Memory B cell (primary cell): ENCODE measurements around the gene GSC2.

Experiments used
- ATAC-seq: fragments of 150-1000 bp; cut with Tn5 transposase; 2 replicates; pipeline ENCODE4 v1.10.0; 2021; ENCODE audit warnings: low read depth, mild to moderate bottlenecking, moderate library complexity
- DNase-seq, 2 donors: peaks; one replicate each; pipeline ENCODE4 v3.0.0; 2022; ENCODE audit warnings: low spot score in 2 of 2
- H3K27ac Mint-ChIP-seq: one replicate; pipeline ENCODE4 v1.8.0; 2022; ENCODE audit warnings: mild to moderate bottlenecking, moderate library complexity, mixed read lengths
- H3K27me3 Mint-ChIP-seq: one replicate; pipeline ENCODE4 v1.8.0; 2022; ENCODE audit warnings: mixed read lengths
- H3K36me3 Mint-ChIP-seq: one replicate; pipeline ENCODE4 v1.8.0; 2022; ENCODE audit warnings: mild to moderate bottlenecking, mixed read lengths
- H3K4me1 Mint-ChIP-seq: one replicate; pipeline ENCODE4 v1.8.0; 2022; ENCODE audit warnings: mixed read lengths
- H3K4me3 Mint-ChIP-seq: one replicate; pipeline ENCODE4 v1.8.0; 2022; ENCODE audit warnings: mild to moderate bottlenecking, moderate library complexity, mixed read lengths
- H3K9me3 Mint-ChIP-seq: one replicate; pipeline ENCODE4 v1.8.0; 2022; ENCODE audit warnings: mixed read lengths

Gene GSC2

GRCh38 chr22:19128009-19128401, 22.1 kb downstream of the GSC2 start:
- Mint-ChIP-seq H3K27ac (no peak overlapping the region), H3K9me3 (no peaks in the 10 kb centered on the region), H3K27me3 (no peaks in the 10 kb centered on the region), H3K4me1 (peaks cover 3% of the 10 kb centered on the region), H3K4me3 (no peak overlapping the region), H3K36me3 (peaks cover 3% of the 10 kb centered on the region)
- DNase-seq, result no peak
- ATAC-seq, result no peak

- no peaks in the 10 kb centered on the region for H3K9me3 Mint-ChIP-seq
- peaks cover 5% of the 10 kb centered on the region for H3K4me1 Mint-ChIP-seq
- no peak overlapping the region for H3K27ac Mint-ChIP-seq
- ATAC-seq, result no peak
- H3K27me3 Mint-ChIP-seq, result no peaks in the 10 kb centered on the region
- H3K4me3 Mint-ChIP-seq, result no peak overlapping the region
- H3K36me3 Mint-ChIP-seq, result no peaks in the 10 kb centered on the region
- DNase-seq, result no peak
These were observed 22.6 kb downstream of the GSC2 start for GRCh38 chr22:19127329-19128008.

DNA sequence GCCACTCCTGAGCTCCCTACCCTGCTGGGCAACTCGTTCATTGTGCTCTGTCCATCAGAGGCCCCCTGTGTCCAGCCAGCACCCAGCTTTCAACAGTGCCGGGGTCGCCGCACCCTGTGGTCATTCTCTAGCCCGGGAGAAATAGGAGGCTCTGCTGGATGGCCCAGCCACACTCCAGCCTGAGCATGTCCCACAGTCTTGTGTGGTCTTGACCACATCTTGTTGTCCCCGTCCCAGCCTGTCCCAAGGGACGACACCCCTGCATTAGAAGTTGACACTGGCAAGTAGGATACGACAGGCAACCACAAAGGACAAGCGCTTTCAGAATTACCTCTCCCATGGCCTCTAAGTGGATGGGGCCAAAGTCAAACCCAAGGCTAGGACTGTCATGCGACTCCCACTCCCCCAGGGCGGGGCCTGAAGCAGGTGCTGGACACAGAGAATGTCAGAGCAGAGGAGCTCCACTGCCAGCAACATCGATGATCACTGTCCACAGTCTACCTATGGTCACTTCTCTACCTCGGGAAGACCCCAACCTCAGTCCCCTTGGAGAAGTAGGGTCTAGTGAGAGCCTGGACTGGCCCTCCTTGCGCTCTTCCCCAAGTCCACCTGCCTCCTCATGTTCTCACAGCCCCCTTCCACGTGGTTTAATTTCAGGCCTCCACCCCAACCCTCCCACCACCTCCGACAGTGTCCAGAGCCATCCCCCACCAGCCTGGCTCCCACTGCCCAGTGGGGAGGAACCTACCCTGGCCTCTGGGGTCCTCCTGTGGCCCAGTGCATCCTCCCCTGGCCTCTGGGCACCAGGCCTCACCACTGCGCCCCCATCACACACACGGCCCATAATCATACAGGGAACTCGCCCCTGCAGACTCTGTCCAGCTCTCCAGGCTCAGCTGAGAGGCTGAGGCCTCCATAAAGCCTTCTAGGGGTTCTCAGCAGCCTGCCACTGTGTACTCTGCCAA, 23.5 kb downstream of the GSC2 start:
- Mint-ChIP-seq H3K9me3 (no peaks in the 10 kb centered on the region), H3K27ac (no peak overlapping the region), H3K4me1 (peaks cover 6% of the 10 kb centered on the region), H3K36me3 (no peaks in the 10 kb centered on the region), H3K4me3 (no peak overlapping the region), H3K27me3 (no peaks in the 10 kb centered on the region)
- DNase-seq (no peak), ATAC-seq (no peak)

- H3K4me1 Mint-ChIP-seq, result peaks cover 13% of the 10 kb centered on the region
- H3K36me3 Mint-ChIP-seq, result no peaks in the 10 kb centered on the region
- ATAC-seq, result no peak
- H3K9me3 Mint-ChIP-seq, result no peaks in the 10 kb centered on the region
- no peak overlapping the region for H3K4me3 Mint-ChIP-seq
- DNase-seq, result no peak
- no peak overlapping the region for H3K27ac Mint-ChIP-seq
- H3K27me3 Mint-ChIP-seq, result no peaks in the 10 kb centered on the region
These were observed 24.4 kb downstream of the GSC2 start for GRCh38 chr22:19125474-19126308.

DNA sequence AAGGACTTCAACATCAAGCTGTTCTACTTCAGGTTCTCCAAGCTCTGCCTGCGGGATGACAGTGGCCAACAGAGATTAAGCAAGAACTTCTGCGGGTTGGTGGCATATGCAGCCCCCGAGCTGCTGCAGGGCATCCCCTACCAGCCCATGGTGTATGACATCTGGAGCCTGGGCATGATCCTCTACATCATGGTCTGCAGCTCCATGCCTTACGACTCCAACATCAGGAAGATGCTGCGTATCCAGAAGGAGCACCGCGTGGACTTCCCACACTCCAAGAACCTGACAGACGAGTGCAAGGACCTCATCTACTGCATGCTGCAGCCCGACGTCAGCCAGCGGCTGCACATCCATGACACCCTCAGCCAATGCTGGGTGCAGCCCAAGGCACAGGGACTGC, 25.1 kb downstream of the GSC2 start:
- DNase-seq (no peak), ATAC-seq (no peak)
- H3K4me1 Mint-ChIP-seq, result peaks cover 20% of the 10 kb centered on the region
- no peaks in the 10 kb centered on the region for H3K36me3 Mint-ChIP-seq
- no peak overlapping the region for H3K4me3 Mint-ChIP-seq
- H3K27me3 Mint-ChIP-seq, result no peaks in the 10 kb centered on the region
- H3K9me3 Mint-ChIP-seq, result no peaks in the 10 kb centered on the region
- H3K27ac Mint-ChIP-seq, result no peak overlapping the region

DNA sequence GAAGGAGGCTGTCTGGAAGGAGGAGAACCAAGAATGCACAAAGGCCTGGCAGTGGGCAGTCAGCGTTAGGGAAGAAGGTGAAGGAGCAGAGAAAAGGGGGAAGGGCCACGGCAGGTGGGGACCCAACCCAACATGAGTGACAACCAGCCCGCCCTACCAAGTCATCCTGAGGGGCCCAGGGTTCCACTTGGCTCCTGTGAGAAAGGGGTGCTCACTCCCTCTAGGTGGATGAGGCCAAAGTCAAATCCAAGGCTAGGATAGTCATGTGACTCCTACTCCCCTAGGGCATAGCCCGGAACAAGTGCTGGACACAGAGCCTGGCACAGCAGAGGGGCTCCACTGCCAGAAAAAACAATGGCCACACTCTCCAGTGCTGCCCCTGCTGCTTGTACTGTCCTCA, 25.7 kb downstream of the GSC2 start:
- no peak for ATAC-seq
- Mint-ChIP-seq H3K9me3 (no peaks in the 10 kb centered on the region), H3K4me1 (peaks cover 24% of the 10 kb centered on the region), H3K27me3 (no peaks in the 10 kb centered on the region), H3K27ac (no peak overlapping the region), H3K36me3 (no peaks in the 10 kb centered on the region), H3K4me3 (no peak overlapping the region)
- DNase-seq, result no peak

GRCh38 chr22:19123936-19124335, 26.2 kb downstream of the GSC2 start:
- Mint-ChIP-seq H3K4me3 (no peak overlapping the region), H3K27me3 (no peaks in the 10 kb centered on the region), H3K4me1 (peaks cover 26% of the 10 kb centered on the region), H3K9me3 (no peaks in the 10 kb centered on the region), H3K27ac (no peak overlapping the region), H3K36me3 (no peaks in the 10 kb centered on the region)
- ATAC-seq, result no peak
- DNase-seq, result no peak

- Mint-ChIP-seq H3K36me3 (no peaks in the 10 kb centered on the region), H3K4me3 (peak overlapping the region; percentile 92), H3K27me3 (no peaks in the 10 kb centered on the region), H3K9me3 (no peaks in the 10 kb centered on the region), H3K27ac (peak overlapping the region; percentile 45), H3K4me1 (peaks cover 34% of the 10 kb centered on the region)
- ATAC-seq (no peak), DNase-seq (no peak)
These were observed 27.2 kb downstream of the GSC2 start for GRCh38 chr22:19122752-19123492.

DNA sequence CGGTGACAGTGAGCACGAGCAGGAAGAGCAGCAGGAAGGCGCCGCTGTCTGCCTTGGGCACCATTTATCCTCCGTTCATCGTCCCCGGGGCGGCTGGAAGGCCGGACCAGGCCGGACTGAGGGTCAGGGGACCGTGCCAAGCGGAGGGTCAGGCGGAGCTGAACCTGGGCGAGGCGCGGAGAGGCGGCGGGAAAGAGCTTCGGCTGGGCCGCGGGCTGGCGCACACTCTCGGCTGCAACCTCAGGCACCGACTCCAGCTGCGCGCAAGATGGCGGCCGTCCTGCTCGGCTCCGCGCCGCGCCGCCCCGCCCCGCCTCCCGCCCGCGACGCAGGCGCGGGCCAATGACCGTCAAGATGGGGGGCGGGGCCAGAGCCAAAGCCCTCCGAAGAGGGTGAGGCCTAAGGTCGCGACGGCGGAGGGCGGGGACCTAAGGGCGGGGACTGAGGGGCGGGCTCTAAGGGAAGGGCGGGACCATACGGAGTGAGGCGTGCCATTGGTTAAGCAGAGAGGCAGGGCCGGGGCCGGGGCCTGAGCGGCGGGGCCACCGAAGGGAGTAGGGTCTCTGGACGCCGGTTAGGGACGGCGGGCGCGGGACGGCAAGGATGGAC, 27.8 kb downstream of the GSC2 start, which contains the start of gene DGCR2:
DGCR2 (minus strand) TSS at position 270 of the 609 bp plus-strand sequence; CDS start at position 64, 206 bp downstream.
- Mint-ChIP-seq H3K27ac (peak within 1 kb of the TSS; percentile 55), H3K4me3 (peak within 1 kb of the TSS; percentile 92), H3K9me3 (no peaks in the 10 kb centered on the region), H3K27me3 (no peaks in the 10 kb centered on the region), H3K4me1 (peaks cover 38% of the 10 kb centered on the region), H3K36me3 (no peaks in the 10 kb centered on the region)
- ATAC-seq, result peak; percentile 90
- DNase-seq, result peak; percentile 84 to 92

DNA sequence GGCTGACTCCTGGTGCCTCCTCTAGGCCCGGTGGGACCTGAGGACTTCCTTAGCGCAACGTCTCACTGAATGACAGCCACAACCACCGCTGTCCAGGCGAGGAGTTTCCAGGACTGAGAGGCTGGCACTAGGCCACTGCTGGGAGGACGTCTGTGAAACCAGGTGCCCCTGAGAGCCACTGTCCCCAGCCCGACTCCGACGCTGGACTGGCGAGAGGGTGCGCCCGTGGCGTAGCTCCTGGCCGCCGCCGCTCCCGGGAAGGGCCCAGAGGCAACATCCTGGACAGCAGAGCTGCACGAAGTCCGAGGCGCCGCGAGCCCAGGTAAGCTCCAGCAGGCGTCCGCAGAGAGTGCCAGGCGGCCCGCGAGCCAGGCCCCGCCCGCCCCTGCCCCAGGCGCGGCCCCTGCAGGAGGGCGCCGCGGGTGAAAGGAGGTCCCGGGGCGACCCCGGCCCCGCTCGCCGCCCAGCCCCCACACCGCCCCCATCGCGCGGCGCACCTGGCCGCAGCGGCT, 28.4 kb downstream of the GSC2 start:
- Mint-ChIP-seq H3K36me3 (no peaks in the 10 kb centered on the region), H3K4me1 (peaks cover 43% of the 10 kb centered on the region), H3K27me3 (no peaks in the 10 kb centered on the region), H3K27ac (peak overlapping the region; percentile 55), H3K4me3 (peak overlapping the region; percentile 92), H3K9me3 (no peaks in the 10 kb centered on the region)
- ATAC-seq, result peak; percentile 6
- peak in 1 of 2 donors; percentile 18 for DNase-seq

DNA sequence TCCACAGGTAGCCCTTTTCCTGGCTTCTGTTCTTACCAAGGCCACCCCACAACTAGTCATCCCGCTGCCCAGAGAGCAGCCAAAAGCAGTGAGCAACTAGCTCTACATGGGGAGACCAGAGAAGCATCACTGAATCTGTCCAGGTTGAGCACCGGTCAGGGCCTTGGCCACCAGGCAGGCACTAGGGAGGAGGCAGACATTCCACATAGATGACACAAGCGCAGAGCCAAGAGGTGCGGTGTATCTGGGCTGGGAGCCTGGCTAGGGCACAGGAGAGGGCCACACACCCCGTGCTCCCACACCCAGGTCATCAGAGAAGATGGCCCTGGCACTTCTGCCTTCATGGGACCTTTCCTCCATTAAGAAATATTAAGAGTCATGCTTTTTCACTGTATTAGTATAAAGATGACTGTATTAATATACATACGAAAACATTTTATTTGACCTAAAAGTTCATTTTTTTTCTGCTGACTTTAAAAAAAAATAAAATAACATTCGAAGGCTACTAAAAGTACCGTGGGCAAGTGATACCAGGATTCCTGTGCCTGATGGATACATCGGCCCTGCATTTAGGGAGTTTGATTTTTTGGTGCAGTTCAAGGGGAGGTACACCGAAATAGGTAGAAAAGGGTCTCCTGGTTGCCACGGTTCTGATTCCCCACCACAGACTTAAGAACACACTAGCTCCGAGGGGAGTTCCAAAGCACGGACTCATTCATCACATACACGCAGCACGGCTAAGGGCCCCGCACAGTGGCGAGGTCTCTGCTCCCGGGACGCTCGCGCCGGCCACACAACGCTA, 29.1 kb downstream of the GSC2 start:
- ATAC-seq (no peak), DNase-seq (no peak)
- Mint-ChIP-seq H3K9me3 (no peaks in the 10 kb centered on the region), H3K27me3 (no peaks in the 10 kb centered on the region), H3K27ac (peak overlapping the region; percentile 55), H3K36me3 (no peaks in the 10 kb centered on the region), H3K4me1 (peaks cover 48% of the 10 kb centered on the region), H3K4me3 (peak overlapping the region; percentile 87)

GRCh38 chr22:19119949-19120348, 30.1 kb downstream of the GSC2 start:
- peak overlapping the region; percentile 47 for H3K27ac Mint-ChIP-seq
- H3K36me3 Mint-ChIP-seq, result no peaks in the 10 kb centered on the region
- peak overlapping the region; percentile 44 for H3K4me3 Mint-ChIP-seq
- H3K27me3 Mint-ChIP-seq, result no peaks in the 10 kb centered on the region
- ATAC-seq, result no peak
- DNase-seq, result no peak
- H3K9me3 Mint-ChIP-seq, result no peaks in the 10 kb centered on the region
- H3K4me1 Mint-ChIP-seq, result peaks cover 56% of the 10 kb centered on the region
